ENCODE data around the gene MAPK6. TPM values are rescaled to one million over a fixed set of nuclear protein-coding genes. Genes with fewer than 3 reads are reported as not detected.

Gene MAPK6
- total and polyA plus RNA-seq, 9 of the 15 experiments (the other 6 are each of a cell fraction or from before 2014, with no cell fraction given): 28.5 to 97.1 (median 74.0) TPM

DNA sequence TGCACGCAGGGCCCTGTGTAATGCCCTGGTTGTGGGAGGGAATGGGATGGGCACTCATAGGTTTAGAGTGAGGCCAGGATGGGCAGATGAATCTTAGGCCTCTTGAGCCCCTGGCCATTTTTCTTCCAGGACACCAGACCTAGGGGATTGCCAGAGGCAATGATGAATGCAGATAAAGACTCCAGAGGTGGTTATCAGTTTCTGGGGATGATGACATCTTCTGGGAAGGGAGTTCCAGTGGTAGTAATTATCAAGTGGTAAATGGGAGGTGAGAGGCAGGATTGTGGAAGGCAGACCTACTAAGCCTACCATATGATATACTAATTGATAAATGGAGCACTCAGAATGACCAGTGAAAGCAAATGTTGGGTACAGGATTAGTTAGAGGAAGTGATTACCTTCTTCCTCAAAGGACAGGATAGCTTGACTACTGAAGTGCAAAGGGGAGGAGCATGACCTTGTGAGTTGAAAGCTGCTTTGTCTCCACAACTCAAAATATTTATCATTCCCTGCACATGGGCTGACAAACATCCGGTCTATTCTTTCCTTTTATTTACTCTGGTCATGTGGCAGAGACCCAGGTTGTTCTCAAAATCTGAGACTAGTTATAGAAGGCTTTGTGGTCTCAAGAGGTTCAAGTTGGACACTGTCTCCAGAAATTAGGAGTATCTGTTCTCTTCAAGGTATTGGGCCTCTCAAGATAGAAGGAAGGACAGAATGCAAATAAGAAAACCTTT lies 10.2 kb upstream of the MAPK6 start (continued):
- TF ChIP-seq ETV6 (IDR thresholded peaks at IDR 0.05; ENCODE audit: borderline replicate concordance in 1 of 2, low read depth in 2 of 2, low read length in 1 of 2) (0 out of 4 replicates have a peak, but pooled peaks of 1 of the 2 experiments have one; percentile 15), ETV6 (CRISPR knock-in tag; IDR thresholded peaks at IDR 0.05; ENCODE audit: borderline replicate concordance) (no peak), KLF1 (tag; IDR thresholded peaks at IDR 0.05) (no peak), ZNF717 (CRISPR knock-in tag; IDR thresholded peaks at IDR 0.05) (no peak), ELF4 (CRISPR knock-in tag; IDR thresholded peaks at IDR 0.05) (no peak), ZNF431 (CRISPR knock-in tag; IDR thresholded peaks at IDR 0.05) (no peak), MTA2 (IDR thresholded peaks at IDR 0.05; ENCODE audit: low read depth) (no peak), SREBF2 (CRISPR knock-in tag; IDR thresholded peaks at IDR 0.05) (no peak), SRSF1 (IDR thresholded peaks at IDR 0.05; ENCODE audit: low read depth, low read length) (no peak), MCM7 (IDR thresholded peaks at IDR 0.05) (no peak), LEF1 (IDR thresholded peaks at IDR 0.05) (peak; percentile 61; the same call in 1 of the 2 replicates), TAF9B (IDR thresholded peaks at IDR 0.05; ENCODE audit: partially characterized antibody) (no peak), EZH2 (IDR thresholded peaks at IDR 0.05; ENCODE audit: borderline replicate concordance, low read depth, low read length) (no peak), ATF7 (IDR thresholded peaks at IDR 0.05) (peak; percentile 80), MXI1 (IDR thresholded peaks at IDR 0.05; ENCODE audit: low read depth, low read length) (no peak), RB1 (IDR thresholded peaks at IDR 0.05; ENCODE audit: low read depth) (no peak), ZNF134 (CRISPR knock-in tag; conservative IDR thresholded peaks at IDR 0.05) (no peak), CXXC5 (CRISPR knock-in tag; IDR thresholded peaks at IDR 0.05) (peak; percentile 30)
- TF ChIP-seq, protein P1, sequence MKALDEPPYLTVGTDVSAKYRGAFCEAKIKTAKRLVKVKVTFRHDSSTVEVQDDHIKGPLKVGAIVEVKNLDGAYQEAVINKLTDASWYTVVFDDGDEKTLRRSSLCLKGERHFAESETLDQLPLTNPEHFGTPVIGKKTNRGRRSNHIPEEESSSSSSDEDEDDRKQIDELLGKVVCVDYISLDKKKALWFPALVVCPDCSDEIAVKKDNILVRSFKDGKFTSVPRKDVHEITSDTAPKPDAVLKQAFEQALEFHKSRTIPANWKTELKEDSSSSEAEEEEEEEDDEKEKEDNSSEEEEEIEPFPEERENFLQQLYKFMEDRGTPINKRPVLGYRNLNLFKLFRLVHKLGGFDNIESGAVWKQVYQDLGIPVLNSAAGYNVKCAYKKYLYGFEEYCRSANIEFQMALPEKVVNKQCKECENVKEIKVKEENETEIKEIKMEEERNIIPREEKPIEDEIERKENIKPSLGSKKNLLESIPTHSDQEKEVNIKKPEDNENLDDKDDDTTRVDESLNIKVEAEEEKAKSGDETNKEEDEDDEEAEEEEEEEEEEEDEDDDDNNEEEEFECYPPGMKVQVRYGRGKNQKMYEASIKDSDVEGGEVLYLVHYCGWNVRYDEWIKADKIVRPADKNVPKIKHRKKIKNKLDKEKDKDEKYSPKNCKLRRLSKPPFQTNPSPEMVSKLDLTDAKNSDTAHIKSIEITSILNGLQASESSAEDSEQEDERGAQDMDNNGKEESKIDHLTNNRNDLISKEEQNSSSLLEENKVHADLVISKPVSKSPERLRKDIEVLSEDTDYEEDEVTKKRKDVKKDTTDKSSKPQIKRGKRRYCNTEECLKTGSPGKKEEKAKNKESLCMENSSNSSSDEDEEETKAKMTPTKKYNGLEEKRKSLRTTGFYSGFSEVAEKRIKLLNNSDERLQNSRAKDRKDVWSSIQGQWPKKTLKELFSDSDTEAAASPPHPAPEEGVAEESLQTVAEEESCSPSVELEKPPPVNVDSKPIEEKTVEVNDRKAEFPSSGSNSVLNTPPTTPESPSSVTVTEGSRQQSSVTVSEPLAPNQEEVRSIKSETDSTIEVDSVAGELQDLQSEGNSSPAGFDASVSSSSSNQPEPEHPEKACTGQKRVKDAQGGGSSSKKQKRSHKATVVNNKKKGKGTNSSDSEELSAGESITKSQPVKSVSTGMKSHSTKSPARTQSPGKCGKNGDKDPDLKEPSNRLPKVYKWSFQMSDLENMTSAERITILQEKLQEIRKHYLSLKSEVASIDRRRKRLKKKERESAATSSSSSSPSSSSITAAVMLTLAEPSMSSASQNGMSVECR (CRISPR knock-in tag; IDR thresholded peaks at IDR 0.05): no peak
- TF ChIP-seq, protein P2, sequence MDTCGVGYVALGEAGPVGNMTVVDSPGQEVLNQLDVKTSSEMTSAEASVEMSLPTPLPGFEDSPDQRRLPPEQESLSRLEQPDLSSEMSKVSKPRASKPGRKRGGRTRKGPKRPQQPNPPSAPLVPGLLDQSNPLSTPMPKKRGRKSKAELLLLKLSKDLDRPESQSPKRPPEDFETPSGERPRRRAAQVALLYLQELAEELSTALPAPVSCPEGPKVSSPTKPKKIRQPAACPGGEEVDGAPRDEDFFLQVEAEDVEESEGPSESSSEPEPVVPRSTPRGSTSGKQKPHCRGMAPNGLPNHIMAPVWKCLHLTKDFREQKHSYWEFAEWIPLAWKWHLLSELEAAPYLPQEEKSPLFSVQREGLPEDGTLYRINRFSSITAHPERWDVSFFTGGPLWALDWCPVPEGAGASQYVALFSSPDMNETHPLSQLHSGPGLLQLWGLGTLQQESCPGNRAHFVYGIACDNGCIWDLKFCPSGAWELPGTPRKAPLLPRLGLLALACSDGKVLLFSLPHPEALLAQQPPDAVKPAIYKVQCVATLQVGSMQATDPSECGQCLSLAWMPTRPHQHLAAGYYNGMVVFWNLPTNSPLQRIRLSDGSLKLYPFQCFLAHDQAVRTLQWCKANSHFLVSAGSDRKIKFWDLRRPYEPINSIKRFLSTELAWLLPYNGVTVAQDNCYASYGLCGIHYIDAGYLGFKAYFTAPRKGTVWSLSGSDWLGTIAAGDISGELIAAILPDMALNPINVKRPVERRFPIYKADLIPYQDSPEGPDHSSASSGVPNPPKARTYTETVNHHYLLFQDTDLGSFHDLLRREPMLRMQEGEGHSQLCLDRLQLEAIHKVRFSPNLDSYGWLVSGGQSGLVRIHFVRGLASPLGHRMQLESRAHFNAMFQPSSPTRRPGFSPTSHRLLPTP (IDR thresholded peaks at IDR 0.05; ENCODE audit: borderline replicate concordance, extremely low read depth, insufficient read length): no peak
- TF ChIP-seq, protein P3, sequence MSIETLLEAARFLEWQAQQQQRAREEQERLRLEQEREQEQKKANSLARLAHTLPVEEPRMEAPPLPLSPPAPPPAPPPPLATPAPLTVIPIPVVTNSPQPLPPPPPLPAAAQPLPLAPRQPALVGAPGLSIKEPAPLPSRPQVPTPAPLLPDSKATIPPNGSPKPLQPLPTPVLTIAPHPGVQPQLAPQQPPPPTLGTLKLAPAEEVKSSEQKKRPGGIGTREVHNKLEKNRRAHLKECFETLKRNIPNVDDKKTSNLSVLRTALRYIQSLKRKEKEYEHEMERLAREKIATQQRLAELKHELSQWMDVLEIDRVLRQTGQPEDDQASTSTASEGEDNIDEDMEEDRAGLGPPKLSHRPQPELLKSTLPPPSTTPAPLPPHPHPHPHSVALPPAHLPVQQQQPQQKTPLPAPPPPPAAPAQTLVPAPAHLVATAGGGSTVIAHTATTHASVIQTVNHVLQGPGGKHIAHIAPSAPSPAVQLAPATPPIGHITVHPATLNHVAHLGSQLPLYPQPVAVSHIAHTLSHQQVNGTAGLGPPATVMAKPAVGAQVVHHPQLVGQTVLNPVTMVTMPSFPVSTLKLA (conservative IDR thresholded peaks at IDR 0.05): peak; percentile 87 to 88

Data from K562 (cell line).